Iris pigment epithelial cell (primary cell): ENCODE measurements around the gene TAF8.

Experiments
- DNase-seq: peaks from one replicate; pipeline ENCODE4 v3.0.0-alpha.2; 2011; ENCODE audit warnings: low read depth

The TAF8 gene

DNA sequence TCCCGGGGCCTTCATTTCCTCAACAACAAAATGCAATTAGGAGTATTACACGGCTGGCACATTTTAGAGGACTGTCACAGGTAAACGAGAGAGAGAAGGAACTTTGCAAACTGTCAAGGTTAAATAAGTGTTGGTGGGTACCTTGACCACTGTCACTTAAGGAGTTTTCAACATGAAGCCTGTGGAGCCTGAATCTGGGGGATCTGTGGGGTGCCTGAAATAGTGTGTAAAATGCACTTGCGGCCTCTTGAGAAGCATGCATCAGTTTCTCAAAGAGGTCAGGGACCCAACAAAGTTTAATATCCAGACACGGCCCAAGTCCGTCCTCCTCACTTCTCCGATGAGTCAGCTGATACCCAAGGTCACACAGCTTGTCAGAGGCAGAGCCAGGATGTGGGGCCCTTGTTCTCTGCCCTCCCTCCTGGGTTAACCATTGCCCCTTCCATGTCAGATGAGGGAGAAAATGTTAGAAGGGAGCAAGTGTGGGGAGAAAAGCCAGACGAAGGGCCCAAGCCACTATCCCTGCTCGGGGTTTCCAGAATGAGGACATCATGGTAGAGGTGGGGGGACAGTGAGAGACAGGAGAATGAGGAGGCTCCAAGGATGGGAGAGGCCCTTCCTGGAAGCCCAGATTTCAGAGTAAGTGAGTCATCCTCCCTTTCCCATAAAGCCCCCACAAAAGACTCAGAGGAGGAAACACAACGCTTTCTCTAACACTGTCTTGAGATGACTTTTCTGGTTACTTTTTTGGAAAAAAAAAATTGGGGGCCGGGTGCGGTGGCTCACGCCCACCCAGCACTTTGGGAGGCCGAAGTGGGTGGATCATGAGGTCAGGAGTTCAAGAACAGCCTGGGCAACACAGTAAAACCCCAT, 49.9 kb downstream of the TAF8 start:
- DNase-seq, result peak; percentile 81

DNA sequence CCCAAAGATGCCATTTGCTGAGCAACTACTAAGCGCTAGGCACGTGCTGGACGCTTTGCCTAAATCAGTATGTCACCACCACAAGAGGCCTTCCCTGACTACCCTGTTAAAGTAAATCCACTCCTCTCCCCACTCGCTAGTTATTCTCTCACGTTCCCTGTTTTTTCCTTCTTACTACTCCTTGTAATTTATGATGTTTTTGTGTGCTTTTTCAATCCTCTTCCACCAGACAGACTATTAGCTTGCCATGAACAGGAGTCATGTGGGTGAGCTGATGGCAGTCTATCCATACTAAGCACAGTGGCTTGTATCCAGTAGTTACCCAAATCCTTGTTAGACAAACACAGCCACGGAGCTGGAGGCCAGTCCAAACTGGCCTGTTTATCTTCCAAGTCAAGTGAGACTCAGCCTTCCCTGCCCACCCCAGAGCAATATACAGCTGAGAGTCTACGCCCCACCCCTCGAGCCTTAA, 50.9 kb downstream of the TAF8 start:
- DNase-seq, result peak; percentile 65

DNA sequence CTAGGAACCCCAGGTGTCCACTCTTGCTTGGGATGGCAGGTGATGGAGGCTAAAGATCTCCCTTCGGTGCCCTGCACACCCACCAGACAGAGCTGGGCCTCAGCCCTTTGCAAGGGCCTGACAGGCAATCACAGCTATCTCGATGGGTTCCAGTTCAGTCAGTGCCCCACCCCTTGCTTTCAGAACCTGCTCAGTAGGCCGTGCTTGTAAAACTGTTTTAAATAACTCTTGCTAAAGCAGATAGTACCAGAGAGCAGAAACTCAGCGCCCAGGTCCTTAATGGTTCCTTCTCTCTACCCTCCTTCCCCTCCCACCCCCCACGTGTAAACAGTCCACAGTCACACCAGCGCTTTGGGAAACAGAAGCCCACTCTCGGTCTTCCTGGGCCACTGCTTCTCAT, 52.9 kb downstream of the TAF8 start:
- no peak for DNase-seq

DNA sequence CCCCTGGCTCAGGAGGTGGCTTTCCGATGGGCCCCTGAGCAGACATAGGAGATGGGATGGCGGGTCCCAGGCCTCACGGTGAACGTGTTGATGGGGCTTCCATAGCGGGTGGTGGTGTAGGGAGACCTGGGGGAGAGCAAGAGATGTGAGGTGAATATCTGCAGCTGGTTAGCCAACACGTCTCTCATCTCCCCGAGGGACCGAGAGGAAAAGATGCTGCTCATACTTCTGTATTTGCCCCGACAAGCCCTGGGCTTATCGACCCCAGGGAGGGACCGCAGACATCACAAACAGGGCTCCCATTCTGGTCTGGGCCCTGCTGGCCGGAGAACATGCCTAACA, 53.4 kb downstream of the TAF8 start:
- DNase-seq, result no peak

DNA sequence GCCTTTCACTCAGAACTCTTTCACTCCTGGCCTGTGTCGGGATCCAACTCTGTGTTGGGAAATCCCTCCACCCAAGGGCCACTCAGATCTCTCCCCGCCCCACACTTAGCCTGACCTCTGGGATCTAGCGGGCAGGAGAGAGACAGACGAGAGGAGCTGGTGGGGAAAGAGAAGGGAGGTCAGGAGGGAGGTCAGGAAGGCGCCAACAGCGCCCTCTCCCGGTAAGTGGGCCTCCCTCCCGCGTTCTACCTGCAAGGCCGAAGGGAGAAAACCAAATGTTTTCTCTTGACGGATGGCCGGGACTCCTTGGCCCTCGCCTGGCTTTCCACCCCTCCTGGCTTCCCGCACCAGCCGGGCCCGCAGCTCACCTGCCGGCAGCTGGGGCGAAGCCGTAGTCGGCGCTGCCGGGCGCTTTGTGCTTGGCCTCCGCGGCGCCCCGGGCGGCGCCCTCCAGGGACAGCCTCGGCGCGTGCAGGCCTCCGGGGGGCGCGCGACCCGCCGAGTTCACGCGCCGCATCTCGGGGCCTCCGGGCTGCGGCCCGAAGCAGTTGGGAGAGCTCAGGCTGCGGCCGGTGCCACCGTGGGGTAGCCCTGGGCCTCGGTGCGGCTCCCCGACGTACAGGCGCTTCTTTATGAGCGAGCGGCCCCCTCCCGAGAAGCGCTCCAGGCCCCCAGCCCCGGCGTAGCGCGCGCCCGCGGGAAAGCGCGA, 53.9 kb downstream of the TAF8 start:
- DNase-seq, result peak; percentile 74

DNA sequence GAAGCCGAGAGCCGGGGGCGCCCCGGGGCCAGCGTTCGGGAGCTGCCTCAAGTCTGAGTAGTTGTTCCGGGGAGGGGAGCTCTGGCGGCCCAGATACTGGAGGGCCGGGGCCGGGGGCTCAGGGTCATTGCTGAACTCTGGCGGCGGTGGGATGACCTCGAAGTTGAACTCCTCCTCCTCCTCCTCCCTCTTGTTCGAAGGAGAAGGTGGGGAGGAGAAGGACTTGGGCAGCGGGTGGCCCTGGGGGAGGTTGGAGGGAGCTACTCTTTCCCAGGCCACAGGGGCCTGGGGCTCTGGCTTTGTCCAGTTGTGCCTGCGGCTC, 54.4 kb downstream of the TAF8 start:
- DNase-seq, result no peak

DNA sequence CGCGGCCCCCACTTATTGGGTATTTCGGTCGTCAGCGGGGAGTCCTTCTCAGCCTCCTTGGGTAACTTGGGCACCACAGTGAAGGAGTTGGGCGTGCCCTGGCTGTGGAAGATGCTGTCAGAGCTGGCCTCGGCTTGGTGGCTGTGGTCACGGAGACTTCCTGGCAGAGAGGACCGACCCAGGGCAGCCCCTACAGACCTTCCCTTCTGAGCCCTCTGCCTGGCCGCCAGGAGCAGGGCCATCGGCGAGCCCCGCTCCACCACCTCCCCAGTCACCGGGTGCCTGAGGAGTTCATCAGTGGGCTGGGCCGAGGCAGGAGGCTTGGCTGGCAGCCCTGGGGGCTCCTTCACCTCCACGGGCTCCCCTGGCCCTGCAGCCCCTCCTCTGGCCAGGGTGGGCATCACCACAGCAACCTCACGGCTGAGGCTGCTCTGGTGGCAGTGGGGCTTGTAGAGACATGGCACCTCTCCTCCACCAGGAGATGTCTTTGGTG, 54.9 kb downstream of the TAF8 start:
- no peak for DNase-seq

DNA sequence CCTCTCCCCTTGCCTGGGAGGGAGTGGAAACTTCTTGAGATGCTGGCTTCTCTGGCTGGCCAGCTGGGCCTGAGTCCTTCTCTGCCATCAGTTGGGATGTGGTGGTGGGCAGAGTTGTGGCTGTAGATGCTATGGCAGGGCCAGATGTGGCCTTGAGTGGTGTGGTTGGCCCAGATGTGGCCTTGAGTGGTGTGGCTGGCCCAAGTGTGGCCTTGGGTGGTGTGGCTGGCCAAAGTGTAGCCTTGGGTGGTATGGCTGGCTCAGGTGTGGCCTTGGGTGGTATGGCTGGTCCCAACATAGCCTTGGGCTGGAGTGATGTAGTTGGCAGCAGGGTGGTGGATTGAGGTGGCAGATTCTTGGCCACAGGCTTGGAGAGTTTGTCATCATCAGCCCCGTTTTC, 55.4 kb downstream of the TAF8 start:
- no peak for DNase-seq

DNA sequence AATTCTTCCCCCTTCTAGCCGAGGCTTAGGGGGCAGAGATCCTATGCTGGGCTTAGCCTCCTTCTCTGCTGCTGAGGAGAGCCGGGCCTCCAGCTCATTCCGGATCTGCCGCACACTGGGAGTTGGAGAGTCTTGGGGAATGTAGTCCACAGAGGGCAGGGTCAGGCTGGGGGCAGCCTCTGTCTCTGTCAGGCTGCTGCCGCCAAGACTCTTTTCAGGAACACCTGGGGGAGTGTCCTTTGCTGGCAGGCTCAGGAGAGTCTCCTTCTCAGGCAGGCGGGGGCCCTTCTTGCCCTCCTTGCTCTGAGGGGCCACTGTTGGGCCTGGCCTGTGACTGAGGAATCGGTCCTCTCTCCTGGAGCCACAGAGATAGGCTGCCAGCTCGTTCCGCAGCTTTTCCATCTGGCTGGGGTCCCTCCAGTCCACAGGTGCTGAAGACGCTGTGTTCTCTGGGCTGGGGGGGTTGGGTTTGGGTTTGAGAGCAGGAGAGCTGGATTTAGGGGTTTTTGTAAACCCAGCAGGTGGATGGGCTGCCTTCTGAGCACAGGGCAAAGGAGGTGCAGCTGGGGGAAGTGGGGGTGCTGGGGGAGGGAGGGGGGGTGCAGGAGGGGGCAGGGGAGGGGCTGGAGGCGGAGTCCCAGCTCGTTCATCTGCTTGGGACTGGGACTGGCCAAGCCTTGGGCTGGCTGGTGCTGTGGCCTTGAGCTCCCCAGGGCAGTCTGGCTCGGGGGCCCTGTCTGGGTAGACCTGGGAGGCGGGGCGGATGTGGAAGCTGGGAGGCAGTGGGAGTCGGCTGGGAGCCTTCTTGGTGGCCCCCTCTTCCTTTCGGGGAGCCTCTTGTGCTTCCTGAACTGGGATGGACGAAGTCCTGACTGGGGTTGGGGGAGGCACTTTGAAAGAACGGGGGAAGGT, 56.0 kb downstream of the TAF8 start:
- no peak for DNase-seq

DNA sequence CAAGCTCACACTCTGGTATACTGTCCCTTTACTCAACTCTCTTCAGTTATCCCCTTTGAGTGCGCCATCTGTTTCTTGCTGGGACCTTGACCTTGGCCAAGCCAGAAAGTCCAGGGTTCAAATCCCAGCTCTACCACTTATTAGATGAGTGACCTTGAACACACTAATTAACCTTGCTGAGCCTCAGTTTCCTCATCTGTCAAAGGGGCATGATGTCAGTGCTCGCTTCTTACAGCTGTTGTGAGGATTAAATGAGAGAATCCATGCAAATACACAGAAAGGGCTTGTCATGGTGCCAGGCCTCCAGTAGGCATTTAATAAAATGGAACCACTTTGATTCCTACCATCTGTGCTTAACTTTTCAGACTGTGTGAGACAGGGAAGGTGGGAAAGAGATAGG, 57.7 kb downstream of the TAF8 start:
- no peak for DNase-seq

DNA sequence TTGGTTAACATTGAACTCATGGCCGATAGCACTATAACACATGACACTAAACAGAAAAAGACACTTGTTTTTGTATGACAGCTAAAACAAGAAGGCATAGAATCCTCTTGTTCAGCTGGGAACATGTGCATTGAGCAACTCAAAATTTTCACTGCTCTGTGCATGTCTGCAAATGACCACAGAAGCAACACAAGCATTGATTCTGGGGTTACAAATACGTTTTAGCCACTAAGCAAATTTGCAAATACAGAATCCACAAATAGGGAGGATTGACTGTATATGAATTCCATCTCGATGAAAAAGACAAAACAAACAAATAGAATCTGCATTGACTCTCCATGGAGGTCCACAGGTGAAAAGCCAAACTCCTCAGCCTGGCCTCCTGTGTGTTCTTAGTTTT, 60.4 kb downstream of the TAF8 start:
- no peak for DNase-seq

DNA sequence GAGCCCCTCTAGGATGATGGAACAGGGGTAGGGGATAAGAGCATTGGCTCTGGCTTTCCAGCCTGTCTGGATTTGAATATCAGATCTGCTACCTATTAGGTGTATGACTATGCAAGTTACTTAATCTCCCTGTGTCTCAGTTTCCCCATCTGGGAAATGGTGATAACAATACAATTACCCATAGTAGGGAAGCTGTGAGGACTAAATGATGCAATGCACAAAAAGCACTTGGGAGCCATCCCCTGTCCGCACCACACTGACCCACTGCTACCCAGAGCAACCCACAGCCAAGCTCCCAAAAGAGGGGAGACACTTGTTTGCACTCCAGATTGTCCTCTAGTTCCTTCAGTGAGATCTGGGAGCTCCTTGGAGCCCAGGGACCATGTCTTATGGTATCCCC, 62.0 kb downstream of the TAF8 start:
- DNase-seq, result no peak

DNA sequence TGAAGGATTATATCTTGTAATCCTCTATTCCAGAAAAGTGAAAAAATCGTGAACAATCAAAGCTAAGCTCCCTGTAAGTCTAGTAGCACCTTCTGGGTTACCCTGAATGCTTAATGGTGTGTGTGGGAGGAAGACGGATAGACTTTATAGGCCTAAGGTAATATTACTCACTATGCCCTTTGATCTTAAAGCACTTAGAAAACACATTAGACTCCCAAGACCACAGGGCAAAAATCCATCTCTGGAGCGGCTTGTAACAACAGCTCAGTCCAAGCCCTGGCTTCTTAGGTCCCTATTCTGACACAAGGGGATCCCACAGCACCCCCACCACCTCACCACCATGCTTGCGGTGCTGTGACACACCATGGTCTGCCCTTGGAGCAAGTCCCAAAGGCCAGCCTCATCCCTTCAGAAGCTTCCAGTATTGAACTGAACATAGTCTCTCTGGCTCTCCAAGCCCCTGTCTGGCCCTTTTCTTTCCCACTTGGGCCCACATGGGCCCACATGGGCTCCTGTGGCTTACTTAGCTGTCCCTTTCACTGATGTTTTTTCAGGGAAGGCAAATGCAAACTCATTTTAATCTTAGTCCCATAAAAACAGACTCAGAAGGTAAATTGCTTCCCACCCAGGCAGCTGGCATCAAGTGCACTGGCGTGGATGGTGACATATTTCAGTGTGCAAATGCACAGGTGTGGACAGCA, 63.8 kb downstream of the TAF8 start:
- peak; percentile 31 for DNase-seq

DNA sequence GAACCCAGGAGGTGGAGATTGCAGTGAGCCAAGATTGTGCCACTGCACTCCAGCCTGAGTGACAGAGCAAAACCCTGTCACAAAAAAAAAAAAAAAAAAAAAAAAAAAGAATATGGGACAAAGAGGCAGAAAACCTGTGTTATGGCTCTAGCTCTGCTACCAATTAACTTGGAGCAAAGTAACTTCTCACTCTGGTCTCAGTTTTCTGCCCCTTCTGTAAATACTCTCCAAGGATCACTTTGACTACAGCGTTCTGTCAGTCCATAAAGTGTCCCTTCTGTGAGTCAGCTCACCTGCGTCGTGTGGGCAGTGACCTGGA, 67.5 kb downstream of the TAF8 start:
- DNase-seq, result no peak

DNA sequence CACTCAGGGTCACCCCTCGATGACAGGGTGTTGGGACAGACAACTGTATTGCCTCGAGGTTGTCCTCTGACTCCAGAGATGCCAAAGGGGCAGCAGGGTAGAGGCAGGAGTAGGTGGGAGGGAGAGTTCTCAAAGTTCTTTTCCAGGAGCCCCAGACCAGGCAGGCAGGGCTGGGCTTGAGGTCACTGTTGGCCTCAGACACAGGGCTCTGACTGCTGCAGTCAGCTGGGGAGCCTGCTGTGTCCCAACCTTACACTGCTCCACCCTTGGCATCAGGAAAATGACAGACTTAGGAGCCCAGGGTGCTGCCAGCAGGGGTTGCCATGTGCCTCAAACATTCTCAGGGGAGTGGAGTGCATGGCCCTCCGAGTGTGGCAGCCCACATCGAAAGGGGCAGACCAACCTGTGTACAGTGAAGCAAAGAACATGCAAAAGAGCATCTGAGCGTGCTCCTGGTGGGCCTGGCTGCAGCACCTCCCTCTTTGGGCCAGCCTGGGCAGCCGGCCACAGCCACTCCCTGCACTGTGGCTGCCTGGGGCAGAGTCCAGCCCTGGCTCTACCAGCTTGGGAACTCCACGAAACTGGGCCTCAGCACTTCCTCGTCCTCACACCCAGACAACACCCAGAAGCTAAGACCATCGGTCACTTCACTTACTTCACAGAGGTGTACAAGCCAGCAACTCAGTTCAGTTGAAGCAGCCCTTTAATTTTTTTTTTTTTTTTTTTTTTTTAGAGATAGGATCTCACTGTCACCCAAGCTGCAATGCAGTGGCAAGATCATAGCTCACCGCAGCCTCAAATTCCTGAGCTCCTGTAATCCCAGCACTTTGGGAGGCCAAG, 68.1 kb downstream of the TAF8 start:
- DNase-seq, result no peak

DNA sequence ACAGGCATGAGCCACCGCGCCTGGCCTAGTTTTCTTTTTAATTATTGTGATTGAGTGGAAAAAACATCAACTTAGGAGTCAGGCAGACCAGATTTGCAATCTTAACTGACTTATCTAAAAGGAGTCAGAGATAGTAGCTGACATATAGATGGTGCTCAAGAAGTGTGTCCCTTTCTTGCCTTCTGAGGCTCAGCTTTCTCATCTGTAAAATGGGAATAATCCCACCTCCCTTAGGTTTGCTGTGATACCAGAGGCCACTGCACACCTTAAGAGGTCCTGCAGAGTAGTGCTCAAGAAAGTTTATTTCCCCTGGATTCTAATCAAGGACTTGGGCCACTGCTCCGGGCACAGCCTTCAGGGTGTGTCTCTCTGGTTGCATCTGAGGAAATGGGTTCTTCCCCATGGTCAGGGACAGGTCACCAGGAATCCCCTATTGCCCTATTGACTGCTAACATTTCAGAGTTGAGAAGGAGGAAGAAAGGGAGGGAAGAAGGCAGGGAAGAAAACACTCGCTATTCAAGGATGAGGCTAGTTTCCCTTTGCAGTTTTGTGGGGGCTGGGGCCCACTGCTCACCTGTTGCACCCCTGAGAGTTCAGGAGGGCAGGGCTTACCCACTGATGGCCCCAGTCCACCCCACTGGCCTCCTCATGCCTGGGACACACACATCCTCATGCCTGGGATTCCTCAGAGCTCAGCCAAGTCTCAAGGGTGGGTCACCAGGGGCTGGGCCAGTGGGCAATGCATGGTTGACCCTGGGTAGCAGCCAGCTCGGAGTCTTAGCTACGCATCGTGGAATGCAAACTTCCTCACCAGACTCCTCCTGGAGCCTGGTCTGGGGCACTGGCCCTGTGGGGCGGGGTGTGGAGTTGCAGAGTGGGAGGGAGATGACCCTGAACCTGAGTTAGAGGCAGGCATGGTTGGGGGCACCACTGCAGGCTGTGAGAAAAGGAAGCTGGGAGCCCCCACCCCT, 70.9 kb downstream of the TAF8 start:
- DNase-seq, result no peak

DNA sequence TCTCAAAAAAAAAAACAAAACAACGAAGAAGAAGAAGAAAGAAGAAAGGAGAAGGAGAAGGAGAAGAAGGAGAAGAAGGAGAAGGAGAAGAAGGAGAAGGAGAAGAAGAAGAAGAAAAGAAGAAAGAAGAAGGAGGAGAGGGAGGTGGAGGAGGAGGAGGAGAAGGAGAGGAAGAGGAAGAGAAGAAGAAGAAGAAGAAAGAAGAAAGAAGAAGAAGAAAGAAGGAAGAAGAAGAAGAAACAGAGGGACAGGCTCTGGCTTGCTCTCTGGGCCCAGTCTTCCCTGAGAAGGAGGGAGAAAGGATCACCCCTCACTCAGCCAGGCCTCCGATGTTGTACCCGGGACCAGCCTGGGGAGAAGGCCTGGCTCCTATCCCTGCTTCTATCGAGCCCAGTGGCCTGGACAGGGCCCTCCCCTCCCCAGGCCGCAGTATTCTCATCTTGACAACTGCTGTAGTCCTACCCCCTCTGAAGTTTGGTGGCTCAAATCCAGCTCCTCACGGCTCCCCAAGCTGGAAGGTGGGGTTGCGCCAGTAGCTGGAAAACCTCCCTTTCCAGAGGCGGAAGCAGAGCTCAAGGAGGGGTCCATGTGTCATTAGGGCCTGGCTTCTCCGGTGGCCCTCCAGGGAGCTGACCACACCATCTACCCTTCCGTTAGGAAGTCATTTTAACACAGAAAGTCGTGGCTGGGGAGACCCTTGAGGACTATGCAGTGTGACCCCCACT, 73.2 kb downstream of the TAF8 start:
- no peak for DNase-seq

DNA sequence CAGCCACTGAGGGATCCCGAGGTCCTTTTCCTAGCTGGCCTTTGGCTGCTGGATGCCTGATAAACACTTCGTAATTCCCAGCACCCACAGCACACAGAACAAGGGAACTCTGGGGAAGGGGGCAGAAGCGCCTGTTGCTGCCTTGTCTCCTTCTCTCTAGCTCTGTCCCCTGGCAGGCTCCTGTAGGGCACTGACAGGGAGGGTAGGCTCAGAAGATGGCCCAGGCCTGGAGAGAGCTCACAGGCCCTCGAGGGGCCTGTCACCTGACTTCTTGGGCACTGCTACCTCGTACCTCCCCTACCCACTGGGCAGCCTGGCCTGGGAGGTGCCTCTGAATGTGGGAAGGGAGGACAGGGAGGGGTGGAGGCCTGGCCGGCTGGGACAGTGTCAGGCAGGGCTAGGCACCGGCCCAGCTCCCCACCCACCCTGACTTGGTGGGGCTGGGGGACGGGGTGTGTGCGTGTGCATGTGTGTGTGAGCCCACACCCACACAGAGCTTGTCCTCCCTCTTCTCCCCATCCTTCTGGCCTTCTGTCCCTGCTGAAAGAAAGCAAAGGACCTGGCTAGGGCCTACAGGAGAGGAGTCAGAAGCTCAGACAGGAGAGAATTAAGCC, 74.0 kb downstream of the TAF8 start:
- no peak for DNase-seq

DNA sequence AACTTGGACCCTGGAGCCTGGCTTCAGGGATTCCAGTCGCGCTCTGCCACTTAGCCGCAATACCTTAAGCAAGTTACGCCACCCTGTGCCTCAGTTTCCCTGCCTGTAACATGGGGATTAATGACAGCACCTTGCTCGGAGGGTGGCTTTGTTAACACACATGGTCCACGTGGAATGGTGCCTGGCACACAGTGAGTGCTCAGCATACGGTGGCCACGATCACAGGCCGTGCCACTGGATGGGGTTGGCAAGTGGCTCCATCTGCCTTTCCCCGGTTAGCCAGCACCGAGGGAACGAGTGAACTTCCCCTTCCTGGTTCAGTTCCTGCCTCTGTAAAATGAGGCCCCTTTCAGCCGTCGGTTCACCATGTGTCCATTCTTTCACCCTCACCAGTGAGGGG, 74.9 kb downstream of the TAF8 start:
- DNase-seq, result no peak
